Astrocyte of the cerebellum (primary cell): Measurements from ENCODE around the gene NCOA1.

Experiments used
- DNase-seq: peaks from one replicate; pipeline ENCODE4 v3.0.0-alpha.2; 2011; ENCODE audit warnings: low read depth
- H3K4me3 ChIP-seq: 2 replicates; pipeline ENCODE4 v1.5.1; 2011; ENCODE audit warnings: mild to moderate bottlenecking, low read depth, low read length, moderate library complexity
- CTCF ChIP-seq: IDR thresholded peaks from 2 replicates; pipeline ENCODE4 v1.5.1; 2012; ENCODE audit warnings: low read length, low read depth, moderate library complexity, mild to moderate bottlenecking; ENCODE audit errors: missing control alignments
- in situ Hi-C: cut with HindIII; loops from 2 replicates; pipeline ENCODE4 v1.10.0; 2017; ENCODE audit warnings: low sequenced_read_pairs

Gene NCOA1

DNA sequence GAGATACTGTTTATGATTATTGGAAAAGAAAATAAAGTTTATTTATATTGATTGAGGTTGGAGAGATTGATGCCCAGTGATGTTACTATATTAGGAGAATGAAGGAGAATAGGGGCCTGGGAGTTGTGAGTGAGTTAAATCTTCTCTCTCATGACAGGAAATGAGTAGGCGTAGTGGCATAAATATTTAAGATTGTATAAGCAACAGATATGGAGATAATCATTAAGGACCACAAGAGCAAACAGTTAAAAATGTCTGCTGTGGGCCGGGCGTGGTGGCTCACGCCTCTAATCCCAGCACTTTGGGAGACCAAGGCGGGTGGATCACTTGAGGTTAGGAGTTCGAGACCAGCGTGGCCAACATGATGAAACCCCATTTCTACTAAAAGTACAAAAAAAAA is 239.4 kb downstream of the NCOA1 start:
- in situ Hi-C loops = no loop called here
- TF ChIP-seq CTCF = no peak
- H3K4me3 ChIP-seq = no peak overlapping the region
- DNase-seq = no peak

- in situ Hi-C loops = no loop called here
- no peak overlapping the region for H3K4me3 ChIP-seq
- no peak for TF ChIP-seq CTCF
- DNase-seq = no peak
Observed at GRCh38 chr2:24731040-24731439, 240.0 kb downstream of the NCOA1 start.

DNA sequence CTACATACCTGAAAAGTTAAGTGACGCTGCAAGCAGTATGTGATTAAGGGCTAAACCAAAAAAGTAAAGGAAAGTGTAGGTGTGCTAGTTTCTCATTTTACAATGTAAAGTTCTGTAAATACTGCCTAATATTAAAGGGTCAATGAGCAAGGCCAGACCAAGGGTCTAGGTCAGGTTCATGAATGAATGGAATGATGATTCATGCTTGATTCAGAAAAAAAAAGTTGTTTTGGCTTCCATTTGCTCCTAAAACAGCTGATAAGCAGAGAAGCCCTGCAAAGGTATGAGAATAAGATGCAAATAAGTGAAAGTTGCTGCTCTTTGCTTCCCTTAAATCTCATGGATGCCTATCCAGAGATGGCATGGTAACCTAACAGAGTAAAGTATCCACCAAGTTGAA is 240.9 kb downstream of the NCOA1 start:
- in situ Hi-C loops = no loop called here

DNA sequence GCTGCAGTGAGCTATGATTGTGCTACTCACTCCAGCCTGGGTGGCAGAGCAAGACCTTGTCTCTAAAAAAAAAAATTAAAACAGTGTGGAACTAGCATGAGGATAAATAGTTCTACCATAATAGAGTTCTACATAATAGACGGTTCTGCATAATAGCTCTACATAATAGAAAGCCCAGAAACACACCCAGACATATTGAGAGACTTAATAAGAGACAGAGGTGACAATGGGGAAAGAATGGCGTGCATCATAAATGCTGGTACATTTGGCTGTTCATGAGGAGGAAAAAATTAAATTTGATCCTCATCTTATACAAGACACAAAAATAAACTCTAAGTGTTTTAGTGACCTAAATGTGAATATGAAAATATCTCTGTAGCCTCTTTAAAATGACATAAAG is 243.7 kb downstream of the NCOA1 start:
- DNase-seq = no peak
- in situ Hi-C loops = no loop called here
- H3K4me3 ChIP-seq = no peak overlapping the region
- TF ChIP-seq CTCF = no peak

More for the DNA sequence above, 240.9 kb downstream of the NCOA1 start:
- no peak for DNase-seq
- H3K4me3 ChIP-seq = no peak overlapping the region
- TF ChIP-seq CTCF = no peak

DNA sequence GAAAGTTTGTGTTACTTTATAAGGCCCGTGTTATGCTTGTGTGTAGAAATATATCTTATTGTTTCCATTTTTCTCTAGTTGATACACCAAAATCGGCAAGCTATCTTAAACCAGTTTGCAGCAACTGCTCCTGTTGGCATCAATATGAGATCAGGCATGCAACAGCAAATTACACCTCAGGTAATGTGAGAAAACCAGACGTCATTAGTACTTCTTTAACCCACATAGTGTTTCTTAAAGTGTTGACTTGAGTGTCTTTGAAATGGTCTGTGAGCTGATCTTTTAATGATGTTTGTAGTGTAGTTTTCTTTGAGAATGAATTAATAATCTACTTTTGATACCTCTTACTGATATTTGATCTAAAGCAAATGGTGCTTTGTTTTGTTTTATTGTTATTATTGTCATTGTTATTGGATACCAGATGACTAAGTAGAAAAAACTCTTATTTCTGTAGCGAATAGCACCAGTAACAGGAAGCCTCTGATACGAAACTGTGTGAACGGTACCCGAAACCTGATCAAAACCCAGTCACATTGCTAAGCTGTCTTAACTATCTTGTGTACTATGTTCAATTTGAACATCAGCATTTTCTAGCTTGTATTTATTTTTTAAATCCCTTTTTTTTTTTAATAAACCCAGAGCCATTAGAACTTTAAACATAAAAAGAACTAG is 248.4 kb downstream of the NCOA1 start:
- DNase-seq = no peak
- in situ Hi-C loops = no loop called here
- TF ChIP-seq CTCF = no peak
- H3K4me3 ChIP-seq = no peak overlapping the region

DNA sequence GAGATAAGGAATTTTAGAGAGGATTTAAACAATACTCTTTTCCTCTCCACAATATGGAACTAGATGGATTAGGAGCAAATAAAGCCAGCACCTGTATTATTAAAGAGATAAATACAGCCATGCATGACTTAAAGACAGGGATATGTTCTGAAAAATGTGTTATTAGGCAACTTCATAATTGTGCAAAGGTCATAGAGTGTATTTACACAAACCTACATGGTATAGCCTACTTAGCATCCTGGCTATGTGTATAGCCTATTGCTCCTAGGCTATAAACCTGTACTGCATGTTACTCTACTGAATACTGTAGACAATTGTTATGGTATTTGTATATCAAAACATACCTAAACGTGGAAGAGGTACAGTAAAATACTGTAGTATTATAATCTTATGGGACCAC is 249.1 kb downstream of the NCOA1 start:
- no peak overlapping the region for H3K4me3 ChIP-seq
- TF ChIP-seq CTCF = no peak
- in situ Hi-C loops = no loop called here
- no peak for DNase-seq
